HL-60 (cell line): ENCODE measurements around the gene PDCD6IP.

Experiments
- GABPA ChIP-seq: IDR thresholded peaks from 2 replicates; pipeline ENCODE4 v1.6.1; 2012; ENCODE audit warnings: low read depth
- TF ChIP-seq, protein P1 (sequence below): IDR thresholded peaks from one replicate; pipeline ENCODE4 v1.5.1; 2011; ENCODE audit warnings: low read length, control low read depth, inconsistent platforms; ENCODE audit not compliant: insufficient read depth

GRCh38 chr3:33791477-33792166 is 6.8 kb upstream of the PDCD6IP start:
- TF ChIP-seq GABPA, result no peak
- TF ChIP-seq, protein P1, sequence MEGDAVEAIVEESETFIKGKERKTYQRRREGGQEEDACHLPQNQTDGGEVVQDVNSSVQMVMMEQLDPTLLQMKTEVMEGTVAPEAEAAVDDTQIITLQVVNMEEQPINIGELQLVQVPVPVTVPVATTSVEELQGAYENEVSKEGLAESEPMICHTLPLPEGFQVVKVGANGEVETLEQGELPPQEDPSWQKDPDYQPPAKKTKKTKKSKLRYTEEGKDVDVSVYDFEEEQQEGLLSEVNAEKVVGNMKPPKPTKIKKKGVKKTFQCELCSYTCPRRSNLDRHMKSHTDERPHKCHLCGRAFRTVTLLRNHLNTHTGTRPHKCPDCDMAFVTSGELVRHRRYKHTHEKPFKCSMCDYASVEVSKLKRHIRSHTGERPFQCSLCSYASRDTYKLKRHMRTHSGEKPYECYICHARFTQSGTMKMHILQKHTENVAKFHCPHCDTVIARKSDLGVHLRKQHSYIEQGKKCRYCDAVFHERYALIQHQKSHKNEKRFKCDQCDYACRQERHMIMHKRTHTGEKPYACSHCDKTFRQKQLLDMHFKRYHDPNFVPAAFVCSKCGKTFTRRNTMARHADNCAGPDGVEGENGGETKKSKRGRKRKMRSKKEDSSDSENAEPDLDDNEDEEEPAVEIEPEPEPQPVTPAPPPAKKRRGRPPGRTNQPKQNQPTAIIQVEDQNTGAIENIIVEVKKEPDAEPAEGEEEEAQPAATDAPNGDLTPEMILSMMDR, result no peak
